ENCODE measurements around the gene IKZF3.

Gene IKZF3

DNA sequence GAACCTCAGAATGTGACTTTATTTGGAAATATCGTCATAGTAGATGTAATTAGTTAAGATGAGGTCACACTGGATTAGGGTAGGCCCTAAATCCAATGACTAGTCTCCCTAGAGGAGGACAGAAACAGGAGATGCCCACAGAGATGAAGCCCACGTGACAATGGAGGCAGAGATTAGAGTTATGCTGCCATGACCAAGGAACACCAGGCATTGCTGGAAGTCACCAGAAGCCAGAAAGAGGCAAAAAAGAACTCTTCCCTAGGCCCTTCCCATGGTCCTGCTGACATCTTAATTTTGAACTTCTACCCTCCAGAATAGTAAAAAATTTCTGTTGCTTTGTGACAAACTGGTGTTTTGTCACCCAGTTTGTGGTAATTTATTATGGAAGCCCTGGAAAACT is 49.6 kb downstream of the IKZF3 start:
- no peak for DNase-seq

- DNase-seq = peak; percentile 31 to 74 (median 65)
Observed at GRCh38 chr17:39813631-39814030, 50.5 kb downstream of the IKZF3 start.

DNA sequence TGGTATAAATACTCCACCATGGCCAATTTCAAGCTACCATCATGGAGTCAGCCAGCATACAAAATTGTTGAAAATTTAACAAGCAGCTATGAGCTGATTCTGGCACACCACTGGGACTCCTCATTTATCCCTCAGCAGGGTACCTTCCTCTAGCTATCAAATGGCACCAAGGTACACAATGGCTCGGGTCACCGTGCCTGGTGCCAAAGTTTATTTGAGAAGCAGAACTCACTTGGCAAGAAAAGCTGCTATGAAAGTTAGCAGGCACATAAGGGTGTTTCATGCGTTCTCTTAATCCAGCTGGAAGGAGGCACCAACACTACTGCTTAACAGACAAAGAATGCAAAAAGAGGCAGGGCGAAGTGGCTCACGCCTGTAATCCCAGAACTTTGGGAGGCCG is 51.6 kb downstream of the IKZF3 start:
- DNase-seq = no peak

GRCh38 chr17:39810939-39811728 is 53.0 kb downstream of the IKZF3 start:
- DNase-seq = no peak

- no peak for DNase-seq
Observed at GRCh38 chr17:39809221-39809620, 54.9 kb downstream of the IKZF3 start.

- DNase-seq = no peak
Observed at GRCh38 chr17:39808409-39808997, 55.6 kb downstream of the IKZF3 start.

- no peak for DNase-seq
Observed at GRCh38 chr17:39804839-39805238, 59.3 kb downstream of the IKZF3 start.

- no peak for DNase-seq
Observed at GRCh38 chr17:39801055-39801454, 63.1 kb downstream of the IKZF3 start.

DNA sequence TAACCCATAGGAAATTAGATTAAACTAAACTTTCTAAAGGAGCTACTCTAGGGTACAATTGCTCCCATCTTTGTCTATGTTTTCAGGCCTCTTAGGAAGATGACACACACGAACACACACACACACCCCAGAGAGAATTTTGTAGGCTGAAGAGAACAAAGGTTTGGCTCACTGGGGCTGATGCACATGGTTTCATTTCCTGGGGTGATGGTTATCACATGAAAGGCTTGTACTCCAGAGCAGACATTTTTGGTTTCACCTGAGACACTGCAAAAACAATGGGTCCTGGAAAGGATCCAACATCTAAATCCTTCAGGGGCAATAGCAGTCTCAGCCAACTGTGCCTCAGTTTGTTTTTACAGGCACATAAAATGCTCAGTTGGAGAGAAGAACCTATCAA is 63.6 kb downstream of the IKZF3 start:
- peak in 5 of 6 experiments; percentile 45 to 80 (median 75) for DNase-seq

GRCh38 chr17:39799395-39799794 is 64.7 kb downstream of the IKZF3 start:
- DNase-seq = no peak

- peak in 3 of 6 experiments; percentile 39 to 55 (median 49) for DNase-seq
Observed at GRCh38 chr17:39794249-39794970, 69.7 kb downstream of the IKZF3 start.

DNA sequence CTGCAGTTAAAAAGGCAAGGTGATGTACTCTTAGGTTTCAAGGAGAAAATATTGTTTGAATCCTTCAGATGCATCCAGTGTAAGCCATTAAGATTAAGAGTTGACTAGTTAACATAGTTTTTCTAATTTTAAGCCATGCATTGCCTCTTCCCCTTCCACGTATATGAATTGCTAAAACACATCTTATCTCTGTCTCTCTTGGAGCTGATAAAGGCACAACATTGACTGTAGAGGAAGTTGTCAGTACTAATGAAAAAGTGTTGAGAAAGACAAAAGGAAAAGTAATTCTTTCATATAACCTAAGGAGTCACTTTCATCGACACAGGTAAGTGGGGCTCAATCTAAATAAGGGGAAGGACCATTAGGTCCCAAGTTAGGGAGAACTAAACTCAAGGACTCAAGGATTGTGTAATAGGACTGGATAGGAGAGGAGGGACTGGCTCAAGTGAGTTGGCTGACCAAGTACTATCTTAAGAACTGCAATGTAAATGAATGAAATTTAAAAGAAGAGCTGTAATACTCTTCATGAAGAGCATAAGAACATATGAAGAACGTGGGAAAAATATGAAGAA is 70.7 kb downstream of the IKZF3 start:
- peak in 1 of 6 experiments; percentile 18 for DNase-seq

DNA sequence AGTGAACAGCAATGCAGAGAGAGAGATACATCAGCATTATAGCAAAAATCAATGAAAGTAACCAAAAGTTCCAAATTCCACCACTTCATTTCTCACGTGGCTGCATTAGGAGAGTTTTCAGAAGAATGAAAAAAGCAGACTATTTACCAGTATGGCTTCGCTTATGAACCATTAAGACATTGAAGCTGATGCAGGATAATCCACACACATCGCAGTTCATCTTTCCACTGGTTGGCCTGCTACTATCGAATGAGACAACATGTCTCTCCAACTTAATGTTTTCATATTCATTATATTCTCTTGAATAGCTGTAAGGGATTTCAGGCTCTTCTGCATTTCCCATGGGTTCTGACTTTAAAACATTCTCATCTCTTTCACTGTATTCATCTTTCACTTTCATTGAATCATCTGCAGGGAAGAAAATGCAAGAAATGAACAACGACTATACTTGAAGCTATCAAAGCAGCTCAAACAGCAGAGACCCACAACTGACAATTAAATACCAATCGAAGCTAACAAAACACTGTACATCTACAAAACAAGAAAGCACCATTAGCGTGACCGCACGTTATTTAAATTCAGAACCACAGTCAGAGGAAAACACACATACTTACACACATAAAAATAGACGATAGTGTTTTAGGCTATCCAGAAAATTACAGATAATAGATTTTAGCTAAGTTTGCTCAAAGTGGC is 71.4 kb downstream of the IKZF3 start:
- DNase-seq = no peak

GRCh38 chr17:39791111-39791992 is 72.8 kb downstream of the IKZF3 start:
- peak in 4 of 6 experiments; percentile 12 to 29 (median 28) for DNase-seq

DNA sequence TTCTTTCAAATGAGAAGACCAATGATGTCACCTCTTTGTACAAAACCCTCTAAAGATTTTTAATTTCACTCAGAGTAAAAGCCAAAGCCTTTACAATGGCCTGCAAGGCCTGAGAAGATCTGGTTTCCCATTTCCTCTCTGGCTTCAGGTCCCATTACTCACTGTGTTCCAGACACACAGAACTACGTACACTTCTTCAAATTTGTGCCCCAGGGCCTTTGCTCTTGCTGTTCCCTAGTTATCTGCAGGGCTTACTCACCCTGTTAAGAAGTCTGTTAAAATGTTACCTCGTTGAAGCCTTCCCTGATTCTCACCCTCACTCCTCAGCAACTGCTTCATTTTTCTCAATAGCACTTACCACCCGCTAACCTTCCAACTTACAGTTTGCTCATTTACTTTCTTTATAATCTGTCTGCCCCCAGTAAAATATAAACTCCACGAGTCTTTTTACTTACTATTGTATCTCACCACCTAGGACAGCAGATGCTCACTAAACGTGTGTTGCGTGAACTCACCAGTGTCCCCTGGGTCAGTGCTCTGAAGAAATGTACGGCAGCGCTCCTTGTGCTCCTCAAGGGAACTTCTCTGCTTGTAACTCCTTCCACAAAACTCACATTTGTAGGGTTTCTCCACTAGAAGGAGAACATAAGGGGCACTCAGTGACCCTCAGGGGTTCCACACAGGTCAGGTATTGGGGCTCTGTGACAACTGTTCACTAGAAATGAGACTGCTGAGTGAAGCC is 76.2 kb downstream of the IKZF3 start:
- DNase-seq = no peak

DNA sequence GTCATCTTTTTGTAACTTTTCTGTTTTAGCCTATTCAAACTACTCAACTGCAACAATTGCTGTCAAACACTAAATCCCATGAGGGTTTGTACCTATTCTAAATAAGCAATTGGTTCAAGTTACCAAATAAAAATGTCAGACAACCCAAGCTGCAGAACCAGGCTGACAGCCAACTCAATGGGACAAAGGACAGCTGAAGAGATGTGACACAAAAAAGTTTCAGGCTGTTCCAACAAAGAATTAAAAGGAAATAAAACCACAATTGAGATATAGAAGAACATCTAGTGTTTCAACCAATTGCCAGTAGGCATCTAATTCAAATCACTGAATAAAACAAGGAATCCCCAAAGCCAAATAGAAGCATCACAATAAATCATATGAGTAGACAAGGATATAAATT is 77.1 kb downstream of the IKZF3 start:
- DNase-seq = no peak

GRCh38 chr17:39782980-39783379 is 81.1 kb downstream of the IKZF3 start:
- no peak for DNase-seq

GRCh38 chr17:39782481-39782880 is 81.6 kb downstream of the IKZF3 start:
- DNase-seq = no peak

DNA sequence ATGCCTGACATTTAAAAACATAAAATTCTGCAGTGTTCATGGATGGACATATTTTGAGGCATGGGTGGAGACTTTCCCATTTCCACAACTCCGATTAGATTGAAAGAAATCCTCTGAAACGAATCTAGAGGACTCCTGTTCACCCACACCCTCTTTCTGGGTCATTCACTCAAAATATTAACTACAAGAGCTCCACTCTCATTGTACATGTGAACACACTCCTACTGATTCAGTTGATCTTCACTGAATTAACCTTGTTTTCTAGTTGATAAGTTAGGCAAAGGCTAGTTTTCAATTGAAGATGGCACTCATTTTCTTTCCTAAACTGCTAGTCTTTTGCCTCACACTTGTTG is 82.3 kb downstream of the IKZF3 start:
- no peak for DNase-seq

GRCh38 chr17:39781031-39781860 is 82.9 kb downstream of the IKZF3 start:
- DNase-seq = no peak
